Skin of body (tissue), 2 donors: ENCODE data around the gene EP300. TPM values are rescaled to one million over a fixed set of nuclear protein-coding genes. Genes with fewer than 3 reads are reported as not detected.
"Not testable (repeated sequence)": the region's sequence is repeated elsewhere in the genome, so short reads cannot be mapped to it uniquely, and the experiment has no call there.

Source experiments
- DNase-seq: peaks from one replicate; lab custom pipeline; 2025; lab: John Stamatoyannopoulos, UW
- total RNA-seq: library from RNA; depleted of rRNA; stranded (reverse); fragments of >200 nt; gene quantifications from one replicate; pipeline ENCODE4 v1.2.3, GENCODE V29; 2014

Gene EP300
- total RNA-seq, 1 donor from 2014 or later, result 93.5 TPM

DNA sequence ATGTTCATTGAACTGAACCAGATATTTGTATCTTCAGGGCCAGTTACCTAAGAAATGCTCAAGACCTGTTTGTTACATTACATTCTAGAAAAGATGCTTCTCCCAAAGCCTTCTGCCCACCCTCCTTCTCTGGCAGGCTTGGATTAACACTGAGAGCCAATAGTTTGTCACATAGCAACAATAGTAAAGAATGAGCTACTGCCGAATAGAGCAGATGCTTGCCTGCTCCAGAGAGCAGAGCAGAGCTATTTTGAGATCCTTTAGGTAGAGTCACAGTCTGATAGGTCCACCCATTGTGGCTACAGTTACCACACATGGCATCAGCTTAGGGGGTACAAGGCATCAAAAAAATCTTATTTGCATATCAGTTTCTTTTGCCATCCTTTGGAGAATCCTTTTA, 13.5 kb upstream of the EP300 start:
- DNase-seq, result no peak

DNA sequence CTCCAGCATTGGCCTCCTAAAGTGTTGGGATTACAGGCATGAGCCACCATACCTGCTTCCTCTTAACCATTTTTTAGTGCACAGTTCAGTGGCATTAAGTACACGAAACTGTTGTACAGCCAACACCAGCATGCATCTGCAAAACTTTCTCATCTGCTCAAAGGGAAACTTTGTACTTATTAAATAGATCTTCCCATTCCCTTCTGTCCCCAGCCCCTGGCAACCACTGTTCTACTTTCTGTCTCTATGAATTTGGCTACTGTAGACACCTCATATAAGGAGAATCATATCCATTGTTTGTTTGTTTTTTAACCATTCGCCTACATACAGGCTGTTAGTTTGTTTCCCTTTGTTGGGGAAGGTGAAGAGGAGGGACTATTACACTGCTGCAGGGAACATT, 6.5 kb upstream of the EP300 start:
- no peak for DNase-seq

DNA sequence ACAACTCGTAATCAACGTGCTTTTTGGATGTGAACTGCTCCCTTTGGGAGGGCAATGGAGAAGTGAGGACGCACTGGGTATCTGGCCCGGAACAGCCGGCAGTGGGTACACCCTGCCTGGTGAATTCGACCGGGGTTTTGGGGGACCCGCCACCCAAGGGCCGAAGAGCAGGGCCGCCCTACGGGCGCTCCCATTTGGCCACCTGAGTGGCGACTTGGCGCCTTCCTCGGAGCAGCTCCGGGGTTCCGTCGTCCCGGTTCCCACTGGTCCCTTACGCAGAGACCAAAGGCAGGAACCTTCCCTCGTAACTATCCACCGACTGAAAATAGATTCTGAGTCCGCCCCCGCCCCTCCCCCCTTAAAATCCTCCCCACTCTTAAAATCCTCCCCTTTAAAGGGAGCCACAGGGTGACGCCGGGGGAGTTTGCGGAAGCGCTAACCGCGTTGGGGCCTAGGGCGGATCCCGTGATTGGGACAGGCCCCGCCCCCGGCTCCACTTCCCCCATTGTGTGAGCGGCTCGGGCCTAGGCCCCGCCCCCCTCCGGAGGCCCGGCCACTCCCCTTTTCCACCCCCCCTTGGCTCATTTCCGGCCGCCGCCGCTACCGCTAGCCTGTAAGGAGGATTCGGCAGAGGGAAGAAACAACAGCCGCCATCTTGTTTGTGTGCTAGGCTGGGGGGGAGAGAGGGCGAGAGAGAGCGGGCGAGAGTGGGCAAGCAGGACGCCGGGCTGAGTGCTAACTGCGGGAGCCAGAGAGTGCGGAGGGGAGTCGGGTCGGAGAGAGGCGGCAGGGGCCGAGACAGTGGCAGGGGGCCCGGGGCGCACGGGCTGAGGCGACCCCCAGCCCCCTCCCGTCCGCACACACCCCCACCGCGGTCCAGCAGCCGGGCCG, 1.0 kb upstream of the EP300 start:
- DNase-seq, result peak; percentile 99

DNA sequence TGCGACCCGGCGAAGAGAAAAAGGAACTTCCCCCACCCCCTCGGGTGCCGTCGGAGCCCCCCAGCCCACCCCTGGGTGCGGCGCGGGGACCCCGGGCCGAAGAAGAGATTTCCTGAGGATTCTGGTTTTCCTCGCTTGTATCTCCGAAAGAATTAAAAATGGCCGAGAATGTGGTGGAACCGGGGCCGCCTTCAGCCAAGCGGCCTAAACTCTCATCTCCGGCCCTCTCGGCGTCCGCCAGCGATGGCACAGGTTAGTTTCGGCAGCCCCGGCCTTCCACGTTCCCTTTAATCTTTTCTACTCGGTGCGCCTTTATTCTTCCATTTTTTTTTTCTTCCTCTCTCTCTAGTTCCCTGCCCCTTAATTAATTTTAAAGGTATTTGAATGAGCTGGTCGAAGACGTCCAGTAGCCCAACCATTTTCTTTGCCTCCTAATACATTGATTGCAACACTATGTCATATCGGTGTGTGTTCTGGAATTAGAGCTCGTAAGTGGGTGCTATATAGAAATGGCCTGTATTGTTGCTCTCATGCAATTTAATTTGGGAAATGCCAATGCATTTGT, 537 bp downstream of the EP300 start:
- DNase-seq, result no peak

DNA sequence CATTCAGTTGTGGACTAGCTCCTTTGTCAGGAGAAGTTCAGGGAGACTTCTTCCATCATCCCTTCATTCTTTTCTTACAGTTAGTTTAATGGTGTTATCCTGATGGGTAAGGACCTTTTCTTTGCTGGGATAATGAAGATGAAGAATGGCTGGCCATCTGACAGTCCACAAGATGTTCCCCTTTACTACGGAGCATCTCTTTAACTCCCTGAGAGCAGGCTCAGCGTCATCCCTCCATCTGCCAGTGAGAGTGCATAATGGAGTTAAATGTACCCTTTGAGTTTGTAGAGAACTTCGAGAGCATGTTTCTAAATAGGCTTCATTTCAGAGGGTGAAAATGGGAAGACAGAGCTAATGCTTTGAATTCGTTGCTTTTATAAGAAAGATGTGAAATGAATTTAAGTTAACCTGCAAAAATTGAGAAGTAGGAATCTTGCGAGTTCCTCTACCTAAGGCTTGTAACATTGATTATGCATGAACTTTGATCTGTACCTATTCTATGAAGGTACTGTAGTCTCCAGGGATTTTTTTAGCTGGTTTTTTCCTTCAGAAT, 1.7 kb downstream of the EP300 start:
- DNase-seq, result peak; percentile 17

DNA sequence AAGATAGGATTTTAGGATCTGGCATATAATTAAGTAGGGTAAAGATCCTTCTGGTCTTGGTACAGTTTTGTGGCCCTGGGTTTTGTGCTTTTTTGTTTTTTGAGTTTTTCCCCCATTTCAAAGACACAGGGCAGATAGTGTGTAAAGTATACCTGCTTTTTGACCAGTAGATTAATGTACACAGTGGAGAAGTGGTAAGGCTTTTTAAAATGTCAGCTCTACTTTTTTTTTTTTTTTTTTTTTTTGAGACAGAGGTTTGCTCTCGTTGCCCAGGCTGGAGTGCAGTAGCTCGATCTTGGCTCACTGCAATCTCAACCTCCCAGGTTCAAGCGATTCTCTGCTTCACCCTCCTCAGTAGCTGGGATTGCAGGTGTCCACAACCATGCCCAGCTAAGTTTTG, 4.0 kb downstream of the EP300 start:
- DNase-seq, result no peak

DNA sequence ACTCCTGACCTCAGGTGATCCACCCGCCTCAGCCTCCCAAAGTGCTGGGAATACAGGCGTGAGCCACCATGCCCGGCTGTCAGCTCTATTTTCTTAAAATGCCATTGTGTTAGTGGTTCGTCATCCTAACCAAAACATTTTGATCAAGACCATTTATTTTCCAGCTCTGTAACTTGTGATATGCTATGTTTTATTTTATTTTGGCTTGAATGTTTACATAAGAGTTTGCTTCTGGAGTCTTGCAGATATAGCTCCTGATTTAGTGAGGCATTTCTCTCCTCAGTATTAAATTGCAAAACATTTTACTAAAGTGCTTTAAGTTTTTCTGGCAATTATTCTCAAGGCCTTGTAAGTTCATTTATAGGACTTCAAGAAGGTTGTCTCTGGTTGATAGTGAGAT, 4.4 kb downstream of the EP300 start:
- no peak for DNase-seq

DNA sequence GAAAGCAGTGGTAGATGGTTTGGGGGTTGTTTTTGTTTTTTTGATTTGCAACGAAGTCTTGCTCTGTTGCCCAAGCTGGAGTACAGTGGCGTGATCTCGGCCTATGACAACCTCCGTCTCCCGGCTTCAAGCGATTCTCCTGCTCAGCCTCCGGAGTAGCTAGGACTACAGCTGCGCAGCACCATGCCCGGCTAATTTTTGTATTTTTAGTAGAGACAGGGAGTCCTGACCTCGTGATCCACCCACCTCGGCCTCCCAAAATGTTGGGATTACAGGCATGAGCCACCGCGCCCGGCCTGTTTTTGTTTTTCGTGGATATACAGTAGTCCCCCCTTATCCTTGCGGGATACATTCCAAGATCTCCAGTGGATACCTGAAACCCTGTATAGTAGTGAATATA, 6.6 kb downstream of the EP300 start:
- DNase-seq, result no peak

DNA sequence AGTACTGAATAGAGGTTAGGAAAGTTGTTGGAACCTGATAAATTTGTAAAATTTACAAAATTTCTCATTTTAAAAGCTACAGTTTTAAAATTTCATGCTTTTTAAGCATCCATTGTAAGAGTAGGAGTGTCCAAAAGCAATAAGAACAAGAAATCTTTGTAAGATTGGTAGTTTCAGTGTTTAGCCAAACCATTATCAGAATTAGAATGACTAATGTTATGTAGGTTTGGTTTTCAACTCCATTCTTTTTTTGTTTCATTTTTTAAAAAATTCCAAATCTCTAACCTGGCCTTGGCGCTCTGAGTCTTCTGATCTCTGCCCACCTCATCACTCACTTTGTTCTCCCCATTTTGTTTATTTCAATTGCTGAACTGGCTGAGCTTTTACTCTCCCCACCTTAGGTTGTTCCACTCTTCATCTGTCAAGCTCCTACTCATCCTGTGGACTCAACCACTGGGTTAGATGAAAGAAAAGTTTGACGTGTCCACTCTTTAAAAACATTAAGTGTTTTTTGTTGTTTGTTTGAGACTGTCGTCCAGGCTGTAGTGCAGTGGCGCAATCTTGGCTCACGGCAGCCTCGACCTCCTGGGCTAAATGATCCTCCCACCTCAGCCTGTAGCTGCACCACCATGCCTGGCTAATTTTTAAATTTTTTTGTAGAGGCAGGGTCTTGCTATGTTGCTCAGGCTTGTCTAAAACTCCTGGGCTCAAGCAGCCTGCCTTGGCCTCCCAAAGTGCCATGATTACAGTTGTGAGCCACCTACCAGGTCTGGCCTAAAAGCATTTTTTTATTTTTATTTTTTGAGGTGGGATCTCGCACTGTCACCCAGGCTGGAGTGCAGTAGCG, 14.0 kb downstream of the EP300 start:
- DNase-seq, result no peak

DNA sequence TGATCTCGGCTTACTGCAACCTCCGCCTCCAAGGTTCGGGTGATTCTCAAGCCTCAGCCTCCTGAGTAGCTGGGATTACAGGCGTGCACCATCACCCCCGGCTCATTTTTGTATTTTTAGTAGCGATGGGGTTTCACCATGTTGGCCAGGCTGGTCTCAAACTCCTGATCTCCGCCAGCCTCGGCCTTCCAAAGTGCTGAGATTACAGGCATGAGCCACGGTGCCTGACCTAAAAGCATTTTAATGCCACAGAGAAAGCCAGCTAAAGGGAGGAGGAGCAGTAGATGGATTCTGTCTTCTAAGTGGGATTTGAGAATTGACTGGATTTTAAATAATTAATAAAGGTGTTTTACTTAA, 14.6 kb downstream of the EP300 start:
- not testable (repeated sequence) for DNase-seq

DNA sequence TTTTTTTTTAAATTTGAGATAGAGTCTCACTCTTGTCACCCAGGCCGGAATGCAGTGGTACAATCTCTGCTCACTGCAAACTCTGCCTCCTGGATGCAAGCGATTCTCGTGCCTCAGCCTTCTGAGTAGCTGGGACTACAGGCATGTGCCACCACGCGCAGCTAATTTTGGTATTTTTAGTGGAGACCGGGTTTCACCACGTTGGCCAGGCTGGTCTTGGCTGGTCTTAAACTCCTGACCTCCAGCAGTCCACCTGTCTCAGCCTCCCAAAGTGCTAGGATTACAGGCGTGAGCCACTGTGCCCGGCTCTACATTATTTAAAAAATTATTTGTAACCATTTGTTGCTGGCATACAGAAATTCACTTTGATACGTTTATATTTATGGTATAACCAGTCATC, 18.6 kb downstream of the EP300 start:
- DNase-seq, result no peak

DNA sequence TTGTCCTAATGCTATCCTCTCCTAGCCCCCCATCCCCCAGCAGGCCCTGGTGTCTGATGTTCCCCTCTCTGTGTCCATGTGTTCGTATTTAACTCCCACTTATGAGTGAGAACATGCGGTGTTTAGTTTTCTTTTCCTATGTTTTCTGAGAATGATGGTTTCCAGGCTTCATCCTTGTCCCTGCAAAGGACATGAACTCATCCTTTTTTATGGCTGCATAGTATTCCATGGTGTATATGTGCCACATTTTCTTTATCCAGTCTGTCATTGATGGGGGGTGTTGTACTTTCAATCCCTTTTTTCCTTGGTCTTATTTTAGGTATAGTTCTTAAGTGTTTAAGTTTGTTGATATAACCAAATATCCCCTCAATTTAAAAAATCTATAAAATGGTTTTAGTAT, 23.9 kb downstream of the EP300 start:
- DNase-seq, result no peak

DNA sequence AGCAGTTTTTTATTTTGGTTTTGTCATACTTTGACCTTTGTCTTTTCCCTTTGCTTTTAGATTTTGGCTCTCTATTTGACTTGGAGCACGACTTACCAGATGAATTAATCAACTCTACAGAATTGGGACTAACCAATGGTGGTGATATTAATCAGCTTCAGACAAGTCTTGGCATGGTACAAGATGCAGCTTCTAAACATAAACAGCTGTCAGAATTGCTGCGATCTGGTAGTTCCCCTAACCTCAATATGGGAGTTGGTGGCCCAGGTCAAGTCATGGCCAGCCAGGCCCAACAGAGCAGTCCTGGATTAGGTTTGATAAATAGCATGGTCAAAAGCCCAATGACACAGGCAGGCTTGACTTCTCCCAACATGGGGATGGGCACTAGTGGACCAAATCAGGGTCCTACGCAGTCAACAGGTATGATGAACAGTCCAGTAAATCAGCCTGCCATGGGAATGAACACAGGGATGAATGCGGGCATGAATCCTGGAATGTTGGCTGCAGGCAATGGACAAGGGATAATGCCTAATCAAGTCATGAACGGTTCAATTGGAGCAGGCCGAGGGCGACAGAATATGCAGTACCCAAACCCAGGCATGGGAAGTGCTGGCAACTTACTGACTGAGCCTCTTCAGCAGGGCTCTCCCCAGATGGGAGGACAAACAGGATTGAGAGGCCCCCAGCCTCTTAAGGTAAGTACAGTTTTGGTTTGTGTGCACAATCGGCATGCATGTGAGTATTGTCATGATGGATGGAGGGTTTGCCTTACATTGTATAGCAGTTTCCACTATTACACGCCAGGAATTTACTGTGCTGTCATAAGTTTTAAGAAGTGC, 25.0 kb downstream of the EP300 start:
- no peak for DNase-seq

DNA sequence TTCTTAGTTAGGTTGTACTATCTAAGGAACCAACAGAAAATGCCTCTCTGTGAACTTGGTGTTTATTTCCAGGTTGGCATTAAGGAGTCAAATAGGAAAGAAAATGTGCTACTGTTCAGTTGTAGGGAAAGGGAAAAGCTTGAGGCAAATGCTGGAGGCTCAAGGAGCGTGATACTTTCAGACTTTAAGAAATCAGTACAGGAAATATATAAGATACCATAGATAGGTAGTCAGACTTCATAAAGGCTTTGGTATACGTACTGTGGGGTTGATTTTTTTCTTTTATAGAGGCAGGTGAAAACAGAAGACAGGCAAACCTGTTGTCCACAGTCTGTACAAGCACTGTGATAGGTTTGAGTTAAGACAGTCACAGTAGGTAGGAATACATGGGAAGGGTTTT, 30.8 kb downstream of the EP300 start:
- no peak for DNase-seq

DNA sequence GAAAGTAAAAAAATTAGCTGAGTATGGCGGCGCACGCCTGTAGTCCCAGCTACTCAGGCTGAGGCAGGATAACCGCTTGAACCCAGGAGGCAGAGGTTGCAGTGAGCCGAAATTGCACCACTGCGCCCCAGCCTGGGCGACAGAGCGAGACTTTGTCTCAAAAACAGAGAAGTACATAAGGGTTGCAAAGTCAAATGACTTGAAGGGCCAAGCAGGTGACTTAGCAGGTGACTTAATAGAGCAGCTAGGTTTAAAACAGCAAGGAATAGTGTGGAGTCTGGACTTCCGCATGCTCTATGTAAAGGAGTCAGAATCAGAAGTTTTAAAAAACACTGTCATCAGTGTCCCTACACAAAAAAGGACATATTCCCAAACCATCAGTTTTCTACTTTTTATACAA, 31.7 kb downstream of the EP300 start:
- DNase-seq, result no peak

DNA sequence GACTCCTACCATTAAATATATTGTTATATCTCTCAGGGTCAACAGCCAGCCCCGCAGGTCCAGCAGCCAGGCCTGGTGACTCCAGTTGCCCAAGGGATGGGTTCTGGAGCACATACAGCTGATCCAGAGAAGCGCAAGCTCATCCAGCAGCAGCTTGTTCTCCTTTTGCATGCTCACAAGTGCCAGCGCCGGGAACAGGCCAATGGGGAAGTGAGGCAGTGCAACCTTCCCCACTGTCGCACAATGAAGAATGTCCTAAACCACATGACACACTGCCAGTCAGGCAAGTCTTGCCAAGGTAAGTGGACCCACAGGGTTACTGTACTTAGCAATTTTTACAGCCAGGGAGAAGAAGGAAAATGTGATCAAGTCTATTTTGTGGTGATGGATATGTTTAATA, 35.1 kb downstream of the EP300 start:
- no peak for DNase-seq

DNA sequence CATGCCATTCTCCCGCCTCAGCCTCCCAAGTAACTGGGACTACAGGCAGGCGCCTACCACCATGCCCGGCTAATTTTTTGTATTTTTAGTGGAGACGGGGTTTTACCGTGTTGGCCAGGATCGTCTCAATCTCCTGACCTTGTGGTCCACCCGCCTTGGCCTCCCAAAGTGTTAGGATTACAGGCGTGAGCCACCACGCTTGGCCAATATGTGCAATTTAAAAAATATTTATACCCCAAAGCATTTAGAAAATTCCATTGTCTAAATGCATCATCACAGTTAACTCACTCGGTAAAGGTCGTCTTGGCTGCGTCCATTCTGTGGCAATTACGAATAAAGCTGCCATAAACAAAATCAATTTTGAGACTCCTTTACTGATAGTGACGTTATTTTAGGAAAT, 36.2 kb downstream of the EP300 start:
- DNase-seq, result no peak

DNA sequence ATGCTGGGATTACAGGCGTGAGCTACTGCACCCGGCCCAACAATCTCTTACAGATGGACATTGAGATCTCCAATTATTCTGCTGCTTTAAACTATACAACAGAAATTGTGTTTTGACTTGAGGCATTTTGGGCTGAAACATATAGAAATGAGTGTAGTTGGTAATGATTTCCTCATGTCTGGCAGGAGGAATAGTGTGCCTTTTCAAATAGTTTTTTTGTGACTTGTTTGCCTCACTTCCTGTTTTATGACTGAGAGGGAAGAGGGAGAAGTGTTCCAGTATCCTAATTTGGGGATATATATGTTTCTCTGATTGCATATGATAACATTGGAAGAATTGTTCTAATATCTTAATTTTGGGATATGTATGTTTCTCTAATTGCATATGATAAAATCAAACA, 40.2 kb downstream of the EP300 start:
- DNase-seq, result peak; percentile 49

DNA sequence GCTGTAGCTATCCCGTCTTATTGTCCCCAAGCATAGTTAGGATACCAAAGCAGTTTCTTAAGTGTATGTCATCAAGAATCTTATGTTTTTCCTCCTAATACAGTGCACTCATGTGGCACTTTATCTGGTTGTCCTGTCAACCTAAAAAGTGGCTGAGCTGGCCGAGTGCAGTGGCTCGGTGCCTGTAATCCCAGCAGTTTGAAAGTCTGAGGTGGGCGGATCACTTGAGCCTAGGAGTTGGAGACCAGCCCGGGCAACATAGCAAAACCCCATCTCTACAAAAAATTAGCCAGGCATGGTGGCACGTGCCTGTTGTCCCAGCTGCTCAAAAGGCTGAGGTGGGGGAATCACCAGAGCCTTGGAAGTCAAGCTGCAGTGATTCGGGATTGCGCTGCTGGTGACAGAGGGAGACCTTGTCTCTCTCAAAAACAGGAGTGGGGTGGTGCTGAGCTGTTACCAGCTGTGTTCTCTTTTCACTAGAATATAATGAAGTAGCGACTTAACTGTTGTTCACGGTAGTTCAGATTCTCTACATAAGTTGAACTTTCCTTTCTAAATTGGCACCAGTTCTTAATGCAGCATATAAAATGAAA, 48.1 kb downstream of the EP300 start:
- DNase-seq, result no peak

DNA sequence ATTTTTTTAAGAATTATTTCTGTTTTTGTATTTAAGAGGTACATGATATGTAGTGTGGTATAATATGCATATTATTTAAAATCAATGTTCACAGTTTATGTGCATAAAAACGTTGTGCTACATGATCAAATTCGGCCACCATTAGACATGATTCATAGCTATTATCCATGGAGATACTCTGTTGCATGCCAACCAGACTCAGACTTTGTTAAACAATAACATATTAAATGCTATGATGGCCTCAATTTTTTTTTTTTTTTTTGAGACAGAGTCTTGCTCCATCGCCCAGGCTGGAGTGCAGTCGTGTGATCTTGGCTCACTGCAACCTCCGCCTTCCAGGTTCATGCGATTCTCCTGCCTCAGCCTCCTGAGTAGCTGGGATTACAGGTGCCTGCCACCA, 53.5 kb downstream of the EP300 start:
- DNase-seq, result not testable (repeated sequence)

DNA sequence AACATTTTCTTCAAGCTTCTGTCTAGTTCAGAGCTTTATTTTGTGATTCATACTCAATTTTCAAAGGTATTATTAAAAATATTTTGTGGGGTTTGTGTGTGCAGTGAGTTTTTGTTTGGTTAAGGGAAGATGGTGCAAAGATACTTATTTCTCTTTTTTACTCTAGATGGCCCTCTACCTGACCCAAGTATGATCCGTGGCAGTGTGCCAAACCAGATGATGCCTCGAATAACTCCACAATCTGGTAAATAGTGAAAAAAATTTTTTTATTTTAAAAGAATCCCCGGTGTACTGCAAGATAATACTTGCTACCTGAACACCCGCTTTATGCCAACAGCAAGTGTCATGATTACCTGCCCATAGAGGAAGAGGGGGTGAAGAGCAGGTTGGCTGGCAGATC, 54.2 kb downstream of the EP300 start:
- DNase-seq, result no peak
